K562 treated with DMSO at 1 percent for 48 hours (cell line): ENCODE results near the gene CAMKV. TPM values are rescaled to one million over a fixed set of nuclear protein-coding genes. Genes with fewer than 3 reads are reported as not detected.

Experiments
- total RNA-seq: library from RNA; unstranded; fragments of 300-600 nt; gene quantifications from 2 replicates; pipeline ENCODE4 v1.2.3, GENCODE V29; 2022; ENCODE audit warnings: low replicate concordance; ENCODE audit errors: extremely low read depth

The CAMKV gene
- total RNA-seq = not detected in 2 replicates

GRCh38 chr3:49869525-49870126 is at the start of gene CAMKV:
CAMKV (minus strand) TSS chr3:49869906; CDS start chr3:49862388, 7,518 bp downstream.

GRCh38 chr3:49903451-49904424 is 34.0 kb upstream of the CAMKV start, which contains the start of gene MST1R:
MST1R (minus strand) TSS chr3:49903873; CDS start chr3:49903609, 264 bp downstream.

GRCh38 chr3:49856181-49857005 is 13.3 kb downstream of the CAMKV start, which contains the start of gene TRAIP:
TRAIP (minus strand) TSS chr3:49856564; CDS start chr3:49856453, 111 bp downstream.

GRCh38 chr3:49813497-49814174 is 56.1 kb downstream of the CAMKV start, which contains the start of gene UBA7:
UBA7 (minus strand) TSS chr3:49813953; CDS start chr3:49813787, 166 bp downstream.

Other genes starting within 250 kb of the CAMKV start
- gene APEH, start 195.6 kb downstream of the CAMKV start, total RNA-seq = not detected in 2 replicates
- not detected in 2 replicates for gene MST1, start 180.4 kb downstream of the CAMKV start, total RNA-seq
- not detected in 2 replicates for gene RNF123, start 180.3 kb downstream of the CAMKV start, total RNA-seq
- gene AMIGO3, start 150.2 kb downstream of the CAMKV start, total RNA-seq = not detected in 2 replicates
- not detected in 2 replicates for gene GMPPB, start 146.0 kb downstream of the CAMKV start, total RNA-seq
- not detected in 2 replicates for gene IP6K1, start 83.4 kb downstream of the CAMKV start, total RNA-seq
- gene CDHR4, start 70.0 kb downstream of the CAMKV start, total RNA-seq = not detected in 2 replicates
- gene INKA1, start 66.6 kb downstream of the CAMKV start, total RNA-seq = not detected in 2 replicates
- not detected in 2 replicates for gene UBA7, start 56.0 kb downstream of the CAMKV start, total RNA-seq
- gene TRAIP, start 13.3 kb downstream of the CAMKV start, total RNA-seq = not detected in 2 replicates
- gene MST1R, start 34.0 kb upstream of the CAMKV start, total RNA-seq = not detected in 2 replicates
- gene MON1A, start 59.9 kb upstream of the CAMKV start, total RNA-seq = not detected in 2 replicates
- not detected in 2 replicates for gene RBM6, start 70.2 kb upstream of the CAMKV start, total RNA-seq
- not detected in 2 replicates for gene RBM5, start 219.0 kb upstream of the CAMKV start, total RNA-seq